Natural killer cell (primary cell): ENCODE data around the gene ZNF276. TPM values are rescaled to one million over a fixed set of nuclear protein-coding genes. Genes with fewer than 3 reads are reported as not detected.
A peak's percentile ranks its signal among the peaks of the same experiment; 100 is the strongest.
"Not testable (repeated sequence)": the region's sequence is repeated elsewhere in the genome, so short reads cannot be mapped to it uniquely, and the experiment has no call there.

Source experiments
- ATAC-seq, 3 donors: fragments of 150-1000 bp in 2 of 3; fragments of 200-7000 bp in 1 of 3; cut with Tn5 transposase; 1 replicate in 1 of 3; 2 replicates in 2 of 3; pipeline ENCODE4 v1.10.0; 2021; ENCODE audit warnings: mild to moderate bottlenecking in 2 of 3, moderate library complexity in 2 of 3
- DNase-seq, 2 donors: peaks; one replicate each; pipeline versions ENCODE4 v3.0.0 to v3.0.0-alpha.2; 2013 to 2021; ENCODE audit warnings: mixed read lengths in 1 of 2
- H3K27ac ChIP-seq: one replicate; pipeline ENCODE4 v1.5.1; 2013; ENCODE audit warnings: mild to moderate bottlenecking, low read length
- H3K27me3 ChIP-seq: one replicate; pipeline ENCODE4 v1.6.1; 2013; ENCODE audit warnings: low read length; ENCODE audit not compliant: control insufficient read depth, insufficient read depth
- H3K36me3 ChIP-seq: one replicate; pipeline ENCODE4 v1.6.1; 2013; ENCODE audit warnings: low read length; ENCODE audit not compliant: control insufficient read depth, insufficient read depth
- H3K4me1 ChIP-seq: one replicate; pipeline ENCODE4 v1.6.1; 2013; ENCODE audit warnings: low read length; ENCODE audit not compliant: control insufficient read depth, insufficient read depth
- H3K4me3 ChIP-seq: one replicate; pipeline ENCODE4 v1.5.1; 2013; ENCODE audit warnings: low read length
- H3K9me3 ChIP-seq: one replicate; pipeline ENCODE4 v1.6.1; 2013; ENCODE audit warnings: low read length; ENCODE audit not compliant: control insufficient read depth, insufficient read depth
- H3K27ac Mint-ChIP-seq, 2 donors: one replicate each; pipeline ENCODE4 v1.8.0; 2022; ENCODE audit warnings: mild to moderate bottlenecking in 2 of 2, mixed read lengths in 2 of 2, moderate library complexity in 1 of 2
- H3K27me3 Mint-ChIP-seq, 2 donors: one replicate each; pipeline ENCODE4 v1.8.0; 2022; ENCODE audit warnings: low read depth in 2 of 2, mixed read lengths in 2 of 2
- H3K36me3 Mint-ChIP-seq: one replicate; pipeline ENCODE4 v1.8.0; 2022; ENCODE audit warnings: mixed read lengths
- H3K4me1 Mint-ChIP-seq, 2 donors: one replicate each; pipeline ENCODE4 v1.8.0; 2022; ENCODE audit warnings: mixed read lengths in 2 of 2
- H3K4me3 Mint-ChIP-seq: one replicate; pipeline ENCODE4 v1.8.0; 2022; ENCODE audit warnings: mild to moderate bottlenecking, moderate library complexity, mixed read lengths
- H3K9me3 Mint-ChIP-seq, 2 donors: one replicate each; pipeline ENCODE4 v1.8.0; 2022; ENCODE audit warnings: mixed read lengths in 2 of 2
- WGBS: methylation state at CpG from one replicate; pipeline ENCODE4 v1.1.7; 2013; ENCODE audit warnings: missing lambda C conversion rate; ENCODE audit not compliant: insufficient coverage; 5-methylcytosine and 5-hydroxymethylcytosine counted together
- intact Hi-C: fragments of 100-400 bp; cut with micrococcal nuclease; formaldehyde crosslinking; loops from one replicate; pipeline ENCODE4 v1.14.2; 2022
- total RNA-seq, 4 donors: library from RNA; stranded (reverse); fragments of 120-200 nt in 1 of 4; gene quantifications; one replicate each; pipeline versions ENCODE4 v1.2.3 to v1.2.4, GENCODE V29; 2013 to 2022
- TF ChIP-seq, protein P1 (sequence below): fragments of 200-600 bp; IDR thresholded peaks from one replicate; pipeline ENCODE4 v1.8.0; 2022; ENCODE audit warnings: antibody characterized with exemption

ZNF276 gene
- total RNA-seq, 3 donors from 2014 or later (not counting 1 experiment from before 2014, with no cell fraction given): 146 to 206 (median 186) TPM

DNA sequence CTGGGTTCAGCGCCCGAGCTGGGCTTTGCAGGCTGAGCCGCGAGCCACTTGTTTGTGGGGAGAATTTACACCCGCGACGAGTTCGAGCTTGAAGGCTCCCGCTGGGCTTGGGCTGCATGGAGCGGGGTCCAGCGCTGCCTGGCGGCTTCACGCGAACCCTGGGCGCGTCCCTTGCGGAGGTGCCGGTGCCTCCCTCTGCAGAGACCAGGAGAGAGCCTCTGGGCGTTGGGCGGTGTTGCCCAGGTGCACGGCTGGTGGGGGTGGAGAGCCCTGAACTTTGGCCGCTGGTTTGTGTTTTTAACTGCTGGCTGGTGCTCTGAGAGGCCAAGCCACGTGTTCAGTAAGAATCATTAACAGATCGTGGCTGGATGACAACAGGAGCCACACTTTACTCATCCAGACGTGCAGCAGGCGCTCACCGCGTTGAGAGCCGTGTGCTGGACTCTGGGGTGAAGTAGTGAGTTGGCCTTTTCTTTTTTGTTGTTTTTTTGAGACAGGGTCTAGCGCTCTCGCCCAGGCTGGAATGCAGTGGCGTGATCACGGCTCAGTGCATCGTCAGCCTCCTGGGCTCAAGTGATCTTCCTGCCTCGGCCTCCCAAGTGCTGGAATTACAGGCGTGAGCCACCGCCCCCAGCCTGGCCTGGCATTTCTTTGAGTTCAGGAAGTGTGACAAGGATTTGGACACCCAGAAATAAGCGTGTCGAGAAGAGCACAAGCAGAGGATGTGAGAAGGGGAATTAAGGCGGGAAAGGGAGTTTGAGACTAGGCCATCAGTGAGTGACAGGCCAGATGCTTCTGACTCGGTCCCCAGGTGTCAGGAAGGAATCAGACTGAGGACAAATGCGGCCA, 34.0 kb upstream of the ZNF276 start:
- 23% methylated on average over 42 of the region's 42 CpGs for WGBS
- intact Hi-C loops: loop anchor here (2.0 kb wide), 1 partner anchor 13 kb away; the partner anchor contains the start of gene SPATA2L
- peak; percentile 49 to 63 (median 59) for ATAC-seq

DNA sequence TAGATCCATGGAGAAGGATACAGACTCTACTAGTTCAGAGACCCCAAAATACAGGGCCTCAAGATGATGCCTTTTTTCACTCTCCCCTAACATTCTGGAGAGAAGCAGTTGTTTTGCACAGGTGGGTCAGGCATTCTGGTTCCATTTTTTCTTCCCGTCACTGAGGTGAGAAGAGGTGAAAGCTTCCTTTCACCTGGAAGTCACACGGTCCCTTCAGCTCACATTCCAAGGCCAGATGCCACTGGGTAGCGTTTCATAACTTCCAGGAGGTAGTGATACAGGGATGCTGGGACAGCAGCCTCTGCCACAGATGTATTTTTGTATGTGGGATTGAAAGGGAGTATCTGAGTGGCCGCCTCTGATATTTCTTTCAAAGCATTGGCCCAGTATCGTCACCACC, 32.9 kb upstream of the ZNF276 start:
- Mint-ChIP-seq H3K27ac (no peak overlapping the region), H3K27me3 (no peaks in the 10 kb centered on the region), H3K4me1 (peaks cover 7 to 23% of the 10 kb centered on the region in 2 donors), H3K4me3 (peak overlapping the region; percentile 81), H3K36me3 (no peaks in the 10 kb centered on the region), H3K9me3 (no peaks in the 10 kb centered on the region)
- DNase-seq (no peak), ATAC-seq (no peak)
- no peak overlapping the region for H3K4me3 ChIP-seq
- no peaks in the 10 kb centered on the region for H3K9me3 ChIP-seq
- H3K27ac ChIP-seq: no peak overlapping the region
- TF ChIP-seq, protein P1, sequence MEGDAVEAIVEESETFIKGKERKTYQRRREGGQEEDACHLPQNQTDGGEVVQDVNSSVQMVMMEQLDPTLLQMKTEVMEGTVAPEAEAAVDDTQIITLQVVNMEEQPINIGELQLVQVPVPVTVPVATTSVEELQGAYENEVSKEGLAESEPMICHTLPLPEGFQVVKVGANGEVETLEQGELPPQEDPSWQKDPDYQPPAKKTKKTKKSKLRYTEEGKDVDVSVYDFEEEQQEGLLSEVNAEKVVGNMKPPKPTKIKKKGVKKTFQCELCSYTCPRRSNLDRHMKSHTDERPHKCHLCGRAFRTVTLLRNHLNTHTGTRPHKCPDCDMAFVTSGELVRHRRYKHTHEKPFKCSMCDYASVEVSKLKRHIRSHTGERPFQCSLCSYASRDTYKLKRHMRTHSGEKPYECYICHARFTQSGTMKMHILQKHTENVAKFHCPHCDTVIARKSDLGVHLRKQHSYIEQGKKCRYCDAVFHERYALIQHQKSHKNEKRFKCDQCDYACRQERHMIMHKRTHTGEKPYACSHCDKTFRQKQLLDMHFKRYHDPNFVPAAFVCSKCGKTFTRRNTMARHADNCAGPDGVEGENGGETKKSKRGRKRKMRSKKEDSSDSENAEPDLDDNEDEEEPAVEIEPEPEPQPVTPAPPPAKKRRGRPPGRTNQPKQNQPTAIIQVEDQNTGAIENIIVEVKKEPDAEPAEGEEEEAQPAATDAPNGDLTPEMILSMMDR: no peak
- intact Hi-C loops: no loop called here
- no peaks in the 10 kb centered on the region for H3K27me3 ChIP-seq
- peaks cover 21% of the 10 kb centered on the region for H3K36me3 ChIP-seq
- 92% methylated on average over 5 of the region's 5 CpGs for WGBS
- peaks cover 19% of the 10 kb centered on the region for H3K4me1 ChIP-seq

More for the DNA sequence above, 34.0 kb upstream of the ZNF276 start:
- Histone ChIP-seq H3K4me3 (peak overlapping the region; percentile 52), H3K27ac (peak overlapping the region; percentile 29), H3K36me3 (peaks cover 17% of the 10 kb centered on the region), H3K9me3 (no peaks in the 10 kb centered on the region), H3K4me1 (peaks cover 19% of the 10 kb centered on the region), H3K27me3 (no peaks in the 10 kb centered on the region)
- no peaks in the 10 kb centered on the region for H3K36me3 Mint-ChIP-seq
- no peaks in the 10 kb centered on the region for H3K9me3 Mint-ChIP-seq
- TF ChIP-seq, protein P1: no peak
- peaks cover 7 to 20% of the 10 kb centered on the region in 2 donors for H3K4me1 Mint-ChIP-seq
- peak overlapping the region; percentile 81 for H3K4me3 Mint-ChIP-seq
- DNase-seq: no peak
- peak overlapping the region; percentile 89 to 92 for H3K27ac Mint-ChIP-seq
- no peaks in the 10 kb centered on the region for H3K27me3 Mint-ChIP-seq

DNA sequence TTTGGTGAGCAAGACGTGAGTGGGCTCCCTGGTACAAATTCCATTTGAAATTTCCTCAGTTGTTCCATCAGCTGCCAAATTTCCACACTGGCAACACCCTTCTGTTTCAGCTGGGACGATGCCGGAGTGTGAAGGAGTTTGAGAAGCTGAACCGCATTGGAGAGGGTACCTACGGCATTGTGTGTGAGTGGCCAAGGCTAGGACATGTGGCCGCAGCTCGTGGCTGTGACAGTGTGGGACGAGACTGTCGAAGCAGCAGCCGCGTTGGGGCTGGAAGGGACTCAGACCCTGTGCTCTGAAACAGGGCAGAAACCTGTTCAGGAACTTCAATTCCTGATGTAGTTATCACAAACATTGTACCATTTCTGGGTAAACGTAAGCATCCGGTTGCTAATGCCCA, 32.2 kb upstream of the ZNF276 start:
- Mint-ChIP-seq H3K36me3 (no peaks in the 10 kb centered on the region), H3K4me1 (peaks cover 7 to 29% of the 10 kb centered on the region in 2 donors), H3K9me3 (no peaks in the 10 kb centered on the region), H3K4me3 (no peak overlapping the region), H3K27me3 (no peaks in the 10 kb centered on the region), H3K27ac (no peak overlapping the region)
- TF ChIP-seq, protein P1: no peak
- H3K27ac ChIP-seq: no peak overlapping the region
- H3K4me3 ChIP-seq: no peak overlapping the region
- peaks cover 29% of the 10 kb centered on the region for H3K36me3 ChIP-seq
- 96% methylated on average over 13 of the region's 13 CpGs for WGBS
- intact Hi-C loops: no loop called here
- no peaks in the 10 kb centered on the region for H3K27me3 ChIP-seq
- ATAC-seq (no peak), DNase-seq (no peak)
- no peaks in the 10 kb centered on the region for H3K9me3 ChIP-seq
- H3K4me1 ChIP-seq: peaks cover 21% of the 10 kb centered on the region

DNA sequence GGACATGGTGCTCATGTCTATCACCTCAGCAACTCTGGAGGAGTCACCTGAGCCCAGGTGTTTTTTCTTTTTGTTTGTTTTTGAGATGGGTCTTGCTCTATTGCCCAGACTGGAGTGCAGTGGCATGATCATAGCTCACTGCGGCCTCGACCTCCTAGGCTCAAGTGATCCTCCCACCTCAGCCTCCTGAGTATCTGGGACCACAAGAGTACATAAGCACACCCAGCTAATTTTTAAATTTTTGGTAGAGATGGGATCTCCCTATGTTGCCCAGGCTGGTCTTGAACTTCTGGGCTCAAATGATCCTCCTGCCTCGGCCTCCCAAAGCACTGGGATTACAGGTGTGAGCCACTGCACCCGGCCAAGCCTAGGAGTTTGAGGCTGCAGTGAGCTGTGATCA, 31.7 kb upstream of the ZNF276 start:
- WGBS: 90% methylated on average over 4 of the region's 4 CpGs
- peaks cover 31% of the 10 kb centered on the region for H3K36me3 ChIP-seq
- H3K27ac Mint-ChIP-seq, H3K4me3 Mint-ChIP-seq, H3K4me3 ChIP-seq, H3K27me3 ChIP-seq, ATAC-seq, H3K27me3 Mint-ChIP-seq, H3K27ac ChIP-seq, H3K9me3 Mint-ChIP-seq, H3K9me3 ChIP-seq, intact Hi-C loops, H3K36me3 Mint-ChIP-seq, DNase-seq: not testable (repeated sequence)
- peaks cover 22% of the 10 kb centered on the region for H3K4me1 ChIP-seq
- H3K4me1 Mint-ChIP-seq: peaks cover 7 to 29% of the 10 kb centered on the region in 2 donors
